Parathyroid adenoma (tissue), 2 donors: ENCODE results near the gene RBP4.
A peak's percentile ranks its signal among the peaks of the same experiment; 100 is the strongest.

Source experiments
- H2AFZ ChIP-seq: fragments of 300-600 bp; sonication (generic); one replicate; pipeline ENCODE4 v1.7.0; 2017; ENCODE audit warnings: antibody characterized with exemption, mild to moderate bottlenecking
- H3K27ac ChIP-seq: fragments of 300-600 bp; sonication (generic); one replicate; pipeline ENCODE4 v1.7.0; 2017
- H3K27me3 ChIP-seq: fragments of 300-600 bp; sonication (generic); one replicate; pipeline ENCODE4 v1.7.0; 2017; ENCODE audit warnings: low read length; ENCODE audit not compliant: control insufficient read depth, insufficient read depth
- H3K36me3 ChIP-seq: fragments of 300-600 bp; sonication (generic); one replicate; pipeline ENCODE4 v1.7.0; 2017; ENCODE audit warnings: low read length; ENCODE audit not compliant: control insufficient read depth, insufficient read depth
- H3K4me1 ChIP-seq: fragments of 300-600 bp; sonication (generic); one replicate; pipeline ENCODE4 v1.7.0; 2017; ENCODE audit warnings: control low read depth
- H3K4me2 ChIP-seq: fragments of 300-600 bp; sonication (generic); one replicate; pipeline ENCODE4 v1.7.0; 2017; ENCODE audit warnings: low read length
- H3K4me3 ChIP-seq: fragments of 300-600 bp; sonication (generic); one replicate; pipeline ENCODE4 v1.7.0; 2017; ENCODE audit warnings: low read depth, low read length
- H3K79me2 ChIP-seq: fragments of 300-600 bp; sonication (generic); one replicate; pipeline ENCODE4 v1.7.0; 2017; ENCODE audit warnings: control low read depth
- H3K9ac ChIP-seq: fragments of 300-600 bp; sonication (generic); one replicate; pipeline ENCODE4 v1.7.0; 2017; ENCODE audit warnings: mild to moderate bottlenecking
- H3K9me3 ChIP-seq: fragments of 300-600 bp; sonication (generic); one replicate; pipeline ENCODE4 v1.7.0; 2017; ENCODE audit warnings: low read length; ENCODE audit not compliant: control insufficient read depth
- TF ChIP-seq, protein P1 (sequence below): fragments of 300-600 bp; sonication (generic); IDR thresholded peaks from one replicate; pipeline ENCODE4 v1.7.0; 2017; ENCODE audit warnings: antibody characterized with exemption, mild to moderate bottlenecking
- donor health status: primary hyperparathyroidism.

The RBP4 gene

DNA sequence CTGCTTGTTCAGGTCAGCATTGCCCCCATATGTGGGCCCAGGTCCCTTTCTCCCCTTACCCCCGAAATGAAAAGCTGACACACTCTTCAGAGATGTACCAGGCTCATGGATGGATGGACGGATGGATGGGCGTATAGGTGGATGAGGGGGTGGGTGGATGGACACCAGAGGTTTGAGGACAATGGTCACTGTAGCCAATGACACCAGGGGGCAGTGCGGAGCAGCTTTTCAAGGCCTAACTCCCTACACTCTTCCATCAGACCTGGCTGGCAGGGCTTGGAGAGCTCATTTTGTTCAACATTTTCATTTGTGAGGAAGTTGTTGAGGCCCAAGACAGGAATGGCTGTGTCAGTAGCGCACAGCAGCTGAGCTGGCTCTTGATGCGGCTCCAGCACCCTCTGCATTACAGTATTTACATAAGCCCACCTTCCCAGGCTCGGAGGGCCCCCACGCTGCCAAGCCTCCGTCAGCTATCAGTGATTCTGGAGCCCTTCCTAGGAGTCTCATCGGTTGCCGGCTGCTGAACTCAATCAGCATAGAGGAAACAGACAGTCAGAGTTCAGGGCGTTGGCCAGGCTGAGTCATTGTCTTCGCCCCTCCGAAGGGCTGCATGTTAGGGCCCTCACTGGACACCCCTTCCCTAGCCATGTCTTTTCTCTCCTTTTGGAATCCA is 46.1 kb downstream of the RBP4 start:
- no peaks in the 10 kb centered on the region for H3K9me3 ChIP-seq
- no peaks in the 10 kb centered on the region for H3K27me3 ChIP-seq
- H3K27ac ChIP-seq: no peak overlapping the region
- H3K4me2 ChIP-seq: no peak overlapping the region
- TF ChIP-seq, protein P1, sequence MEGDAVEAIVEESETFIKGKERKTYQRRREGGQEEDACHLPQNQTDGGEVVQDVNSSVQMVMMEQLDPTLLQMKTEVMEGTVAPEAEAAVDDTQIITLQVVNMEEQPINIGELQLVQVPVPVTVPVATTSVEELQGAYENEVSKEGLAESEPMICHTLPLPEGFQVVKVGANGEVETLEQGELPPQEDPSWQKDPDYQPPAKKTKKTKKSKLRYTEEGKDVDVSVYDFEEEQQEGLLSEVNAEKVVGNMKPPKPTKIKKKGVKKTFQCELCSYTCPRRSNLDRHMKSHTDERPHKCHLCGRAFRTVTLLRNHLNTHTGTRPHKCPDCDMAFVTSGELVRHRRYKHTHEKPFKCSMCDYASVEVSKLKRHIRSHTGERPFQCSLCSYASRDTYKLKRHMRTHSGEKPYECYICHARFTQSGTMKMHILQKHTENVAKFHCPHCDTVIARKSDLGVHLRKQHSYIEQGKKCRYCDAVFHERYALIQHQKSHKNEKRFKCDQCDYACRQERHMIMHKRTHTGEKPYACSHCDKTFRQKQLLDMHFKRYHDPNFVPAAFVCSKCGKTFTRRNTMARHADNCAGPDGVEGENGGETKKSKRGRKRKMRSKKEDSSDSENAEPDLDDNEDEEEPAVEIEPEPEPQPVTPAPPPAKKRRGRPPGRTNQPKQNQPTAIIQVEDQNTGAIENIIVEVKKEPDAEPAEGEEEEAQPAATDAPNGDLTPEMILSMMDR: peak; percentile 51
- H3K79me2 ChIP-seq: no peaks in the 10 kb centered on the region
- no peaks in the 10 kb centered on the region for H3K36me3 ChIP-seq
- H3K4me3 ChIP-seq: no peak overlapping the region
- H3K4me1 ChIP-seq: no peaks in the 10 kb centered on the region
- no peak overlapping the region for H3K9ac ChIP-seq
- no peak overlapping the region for H2AFZ ChIP-seq

DNA sequence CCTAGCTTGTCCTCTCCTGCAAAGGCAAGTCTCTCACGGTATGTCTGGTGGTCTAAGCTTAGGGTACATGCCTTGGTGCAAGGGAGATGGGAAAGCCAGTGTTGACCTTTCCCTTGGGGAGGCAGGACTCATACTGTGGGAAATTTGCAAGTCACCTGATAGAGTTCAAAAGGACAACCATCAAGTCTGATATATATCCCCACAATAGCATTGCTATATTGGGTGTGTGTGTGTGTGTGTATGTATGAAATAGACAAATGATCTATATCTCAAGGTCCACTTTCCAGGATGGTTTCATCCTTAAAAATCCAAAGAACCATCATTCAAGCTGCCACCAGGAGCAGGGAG is 46.7 kb downstream of the RBP4 start:
- H3K4me3 ChIP-seq: no peak overlapping the region
- TF ChIP-seq, protein P1: no peak
- no peak overlapping the region for H3K27ac ChIP-seq
- H2AFZ ChIP-seq: no peak overlapping the region
- no peaks in the 10 kb centered on the region for H3K36me3 ChIP-seq
- H3K4me2 ChIP-seq: no peak overlapping the region
- H3K4me1 ChIP-seq: no peaks in the 10 kb centered on the region
- H3K79me2 ChIP-seq: no peaks in the 10 kb centered on the region
- H3K9ac ChIP-seq: no peak overlapping the region
- no peaks in the 10 kb centered on the region for H3K27me3 ChIP-seq
- no peaks in the 10 kb centered on the region for H3K9me3 ChIP-seq

DNA sequence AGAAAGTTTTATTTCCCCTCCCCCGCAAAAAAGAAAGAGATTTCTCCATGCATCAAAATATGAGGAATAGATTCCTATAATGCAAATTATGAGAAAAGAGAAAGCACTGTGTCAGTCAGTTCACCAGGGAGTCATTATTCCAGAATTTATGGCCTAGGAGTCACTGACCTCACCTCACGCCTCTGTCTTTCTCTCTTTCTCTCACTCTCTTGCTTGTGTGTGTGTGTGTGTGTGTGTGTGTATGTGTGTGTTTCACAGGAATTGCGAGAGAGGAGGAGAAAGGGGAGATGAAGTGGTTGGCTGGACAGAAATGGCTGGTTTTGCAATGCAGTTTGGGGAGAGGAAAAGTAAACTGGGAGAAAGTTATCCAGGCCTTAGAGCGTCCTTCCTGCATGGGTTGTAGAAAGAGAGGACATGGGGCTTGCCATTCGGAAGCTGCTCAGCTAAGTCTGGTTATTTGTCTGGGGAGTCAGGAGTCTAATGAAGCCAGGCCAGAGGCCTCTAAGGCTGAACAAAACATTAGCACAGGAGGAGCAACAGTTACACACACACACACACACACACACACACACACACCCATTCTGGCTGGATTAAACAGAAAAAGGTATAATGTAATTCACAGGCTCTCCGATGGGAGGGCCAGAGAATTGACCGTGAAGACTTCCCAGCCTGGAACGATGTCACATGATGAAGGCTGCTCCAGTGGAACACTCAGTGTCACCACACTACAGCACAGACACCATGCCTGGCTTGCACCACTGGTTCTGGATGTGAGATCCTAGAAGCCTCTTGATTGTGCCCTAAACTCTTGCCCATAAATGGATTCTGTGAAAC is 47.3 kb downstream of the RBP4 start:
- no peak overlapping the region for H3K27ac ChIP-seq
- H3K27me3 ChIP-seq: no peaks in the 10 kb centered on the region
- no peak overlapping the region for H2AFZ ChIP-seq
- no peaks in the 10 kb centered on the region for H3K4me1 ChIP-seq
- H3K9ac ChIP-seq: no peak overlapping the region
- no peaks in the 10 kb centered on the region for H3K9me3 ChIP-seq
- no peaks in the 10 kb centered on the region for H3K79me2 ChIP-seq
- TF ChIP-seq, protein P1: no peak
- H3K36me3 ChIP-seq: no peaks in the 10 kb centered on the region
- no peak overlapping the region for H3K4me2 ChIP-seq
- H3K4me3 ChIP-seq: no peak overlapping the region

DNA sequence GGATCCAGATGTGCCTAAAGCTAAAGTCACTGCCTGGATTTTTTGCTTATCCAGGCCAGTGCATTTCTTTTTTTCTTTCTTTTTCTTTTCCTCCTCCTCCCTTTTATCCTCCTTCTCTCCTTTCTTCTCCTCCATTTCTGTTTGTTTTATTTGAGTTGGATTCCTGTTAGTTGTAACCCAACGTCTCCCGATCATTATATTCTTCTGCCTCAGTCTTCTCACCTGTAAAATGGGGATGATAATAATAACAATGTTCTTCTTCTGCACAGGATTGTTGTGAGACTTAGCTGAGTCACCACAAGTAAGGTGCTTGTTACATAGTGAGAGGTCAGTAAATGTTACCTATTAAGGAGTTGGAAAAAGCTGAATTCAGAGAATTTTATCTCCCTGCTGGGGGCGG is 48.3 kb downstream of the RBP4 start:
- Histone ChIP-seq H3K36me3 (no peaks in the 10 kb centered on the region), H3K27me3 (no peaks in the 10 kb centered on the region), H2AFZ (no peak overlapping the region), H3K4me2 (no peak overlapping the region), H3K4me1 (no peaks in the 10 kb centered on the region), H3K4me3 (no peak overlapping the region), H3K9ac (no peak overlapping the region), H3K27ac (no peak overlapping the region), H3K9me3 (no peaks in the 10 kb centered on the region), H3K79me2 (no peaks in the 10 kb centered on the region)
- TF ChIP-seq, protein P1: no peak
